Pancreas (tissue), 10 donors: ENCODE results near the gene HIGD2A. TPM values are rescaled to one million over a fixed set of nuclear protein-coding genes. Genes with fewer than 3 reads are reported as not detected.

Source experiments
- ATAC-seq, 4 donors: fragments of 200-7000 bp; cut with Tn5 transposase; one replicate each; pipeline versions ENCODE4 v1.8.0 to v1.9.1; 2020; ENCODE audit warnings: mild to moderate bottlenecking in 4 of 4, moderate library complexity in 4 of 4
- DNase-seq, 6 donors: peaks; one replicate each; pipeline ENCODE4 v3.0.0-alpha.2; 2020
- FAIRE-seq: peaks from 2 replicates; lab custom pipeline; 2012; peaks lifted over from hg19 to GRCh38; lab: Jason Lieb, UNC
- H3K27ac ChIP-seq, 4 donors: fragments of 200-600 bp; sonication (generic); 1 replicate in 3 of 4; 2 replicates in 1 of 4; pipeline versions ENCODE4 v1.5.0 to v1.8.0; 2020
- H3K27me3 ChIP-seq, 4 donors: fragments of 200-600 bp; one replicate each; pipeline ENCODE4 v1.8.0; 2021
- H3K36me3 ChIP-seq, 3 donors: fragments of 200-600 bp; sonication (generic) in 1 of 3; one replicate each; pipeline versions ENCODE4 v1.5.0 to v1.8.0; 2020 to 2021
- H3K4me1 ChIP-seq, 3 donors: fragments of 200-600 bp; one replicate each; pipeline ENCODE4 v1.8.0; 2021
- H3K4me3 ChIP-seq, 4 donors: fragments of 200-600 bp; sonication (generic) in 2 of 4; one replicate each; pipeline versions ENCODE4 v1.5.0 to v1.8.0; 2020 to 2021
- H3K9me3 ChIP-seq, 4 donors: fragments of 200-600 bp; one replicate each; pipeline ENCODE4 v1.8.0; 2021
- CTCF ChIP-seq, 4 donors: fragments of 200-600 bp; sonication (generic) in 3 of 4; IDR thresholded peaks; one replicate each; pipeline versions ENCODE4 v1.5.0 to v1.8.0; 2021; ENCODE audit warnings: antibody characterized with exemption in 4 of 4
- WGBS, 2 donors: extraction: QIAGEN DNeasy Blood & Tissue Kit; methylation state at CpG; one replicate each; pipeline ENCODE4 v1.1.7; 2013; 5-methylcytosine and 5-hydroxymethylcytosine counted together
- intact Hi-C, 3 donors: fragments of 100-400 bp; cut with DNase I; formaldehyde crosslinking; loops; one replicate each; pipeline versions ENCODE4 v1.11.1 to v1.14.2; 2022
- polyA plus RNA-seq, 2 donors: library from polyadenylated mRNA; stranded (reverse); fragments of 200-250 nt; gene quantifications; one replicate each; pipeline ENCODE4 v1.2.3, GENCODE V29; 2013
- total RNA-seq, 6 donors: library from RNA; stranded (reverse); fragmentation: NEBNext Ultra II Directional in 4 of 6; extraction: Animal tissue kit (Norgen Biotek cat#: 25700) in 4 of 6; gene quantifications; one replicate each; pipeline versions ENCODE4 v1.2.1 to v1.2.4, GENCODE V29; 2021 to 2023
- donor health status: healthy with polysubstance abuse.
- donor health status: DM: no; HTN: no; CAD: no; lungs with moderate emphysema.
- donor health status: DM: no; HTN: no; CAD: no.
- donor health status: control.
- donor health status: control.
- donor health status: Bipolar disorder and iron deficiency.
- donor health status: DM: yes; HTN: yes; CAD: no.
- donor health status: DM: no; HTN: no; CAD: no.
- donor health status: DM: no; HTN: no; CAD: no.
- donor health status: DM: yes; HTN: yes; CAD: no.

HIGD2A gene
- total and polyA plus RNA-seq, 8 donors = 30.0 to 109 (median 45.7) TPM

DNA sequence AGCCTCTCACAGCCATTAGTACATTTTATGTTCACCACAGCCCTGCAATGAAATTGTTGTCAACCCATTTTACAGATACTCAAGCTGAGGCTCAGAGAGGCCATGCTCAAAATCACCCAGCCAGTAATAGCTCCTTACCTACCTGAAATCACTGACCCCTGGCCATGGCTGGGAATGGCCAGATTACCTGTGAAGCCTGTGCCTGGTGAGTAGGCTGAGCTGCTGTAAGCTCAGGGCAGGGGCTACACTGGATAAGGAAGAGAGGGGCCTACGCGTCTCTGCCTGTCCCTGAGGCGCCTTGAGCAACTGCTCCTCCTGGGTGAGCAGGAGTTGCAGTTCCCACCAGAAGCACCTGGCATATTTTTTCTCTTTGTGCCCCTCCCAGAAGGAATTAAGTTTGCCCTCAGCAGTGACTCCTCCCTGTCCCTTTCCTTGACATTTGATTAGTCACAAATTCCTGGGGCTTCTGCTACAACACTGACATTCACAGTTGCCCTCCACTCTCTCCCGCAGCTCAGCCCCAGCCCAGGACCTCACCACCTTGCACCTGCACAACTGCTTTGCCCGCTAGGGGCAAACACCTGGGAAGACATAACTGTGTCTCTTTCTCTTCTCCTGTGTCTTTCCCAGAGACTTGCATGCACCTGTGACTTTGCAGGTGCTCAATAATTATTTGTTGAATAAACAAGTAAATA, 22.1 kb downstream of the HIGD2A start:
- no peak overlapping the region for H3K4me3 ChIP-seq
- TF ChIP-seq CTCF (IDR thresholded peaks at IDR 0.05) = no peak
- FAIRE-seq = no peak
- no peak overlapping the region for H3K27ac ChIP-seq
- ATAC-seq = no peak
- DNase-seq = peak in 1 of 6 donors; percentile 33
- WGBS, 2 donors = 78 to 96% methylated on average over 5 of the region's 5 CpGs
- peaks cover 0 to 11% (median 0%) of the 10 kb centered on the region in 3 donors for H3K4me1 ChIP-seq
- peaks cover 0 to 15% (median 0%) of the 10 kb centered on the region in 3 donors for H3K36me3 ChIP-seq
- intact Hi-C loops = loop anchor here in 1 of 3 donors (10.0 kb wide), 1 partner anchor 164 kb away; no protein-coding TSS in a partner anchor
- H3K9me3 ChIP-seq = no peaks in the 10 kb centered on the region
- H3K27me3 ChIP-seq = no peaks in the 10 kb centered on the region

DNA sequence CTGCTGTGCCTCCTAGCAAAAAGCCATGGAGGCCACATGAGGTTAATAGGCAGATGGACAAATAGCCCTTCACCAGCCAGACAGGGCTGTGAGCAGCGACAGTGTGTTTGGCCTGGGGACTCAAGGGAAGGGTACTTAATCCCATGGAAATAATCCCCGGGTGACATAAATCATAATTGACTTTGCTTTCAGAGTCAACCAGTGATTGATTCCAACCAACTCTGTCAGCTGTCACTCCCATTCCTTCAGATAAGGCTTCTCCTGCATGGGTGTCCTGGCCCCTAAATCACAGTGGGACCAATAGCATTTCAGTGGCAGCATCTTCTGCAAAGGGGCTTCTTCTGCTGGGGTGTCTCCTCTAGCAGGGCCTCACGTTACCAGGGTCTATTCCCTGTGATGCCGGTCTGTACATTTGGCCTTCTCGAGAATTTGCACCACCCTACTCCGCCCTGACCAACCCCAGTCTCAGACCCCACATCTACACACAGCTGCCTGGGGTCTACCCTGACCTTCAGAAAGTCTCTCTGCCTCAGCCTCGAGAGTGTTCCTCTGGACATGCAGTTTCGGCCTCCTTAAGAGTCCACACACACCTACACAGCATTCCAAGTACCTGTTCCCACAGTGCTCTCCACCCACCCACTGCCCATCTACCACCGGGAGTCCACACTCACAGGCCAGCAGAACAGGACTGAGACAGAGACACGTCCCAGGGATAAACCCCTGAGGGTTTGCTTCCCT, 24.1 kb downstream of the HIGD2A start:
- no peak overlapping the region for H3K4me3 ChIP-seq
- H3K27ac ChIP-seq = no peak overlapping the region
- no peaks in the 10 kb centered on the region for H3K27me3 ChIP-seq
- H3K36me3 ChIP-seq = no peaks in the 10 kb centered on the region
- FAIRE-seq (no peak), DNase-seq (peak in 1 of 6 donors; percentile 21), ATAC-seq (no peak)
- no peak for TF ChIP-seq CTCF (IDR thresholded peaks at IDR 0.05)
- H3K4me1 ChIP-seq = peaks cover 0 to 15% (median 0%) of the 10 kb centered on the region in 3 donors
- WGBS, 2 donors = 83 to 84% methylated on average over 10 of the region's 10 CpGs
- intact Hi-C loops = loop anchor here in 1 of 3 donors (10.0 kb wide), 1 partner anchor 162 kb away; no protein-coding TSS in a partner anchor
- H3K9me3 ChIP-seq = no peaks in the 10 kb centered on the region

DNA sequence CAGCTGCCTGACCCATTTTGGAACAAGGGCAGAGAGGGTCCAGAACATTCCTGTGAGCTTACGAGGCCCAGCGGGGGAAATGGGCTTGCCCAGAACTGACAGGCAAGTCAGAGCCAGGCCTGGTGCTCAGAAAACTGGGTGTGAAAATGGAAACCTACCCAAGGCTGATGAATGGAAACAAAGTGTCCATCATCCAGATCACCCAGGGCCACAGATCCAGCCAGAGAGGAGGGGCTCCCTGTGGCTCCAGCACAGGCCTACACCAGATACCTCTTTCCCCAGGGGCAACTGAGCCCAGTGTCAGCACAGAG, 24.7 kb downstream of the HIGD2A start:
- H3K36me3 ChIP-seq = no peaks in the 10 kb centered on the region
- DNase-seq = peak in 1 of 6 donors; percentile 40
- intact Hi-C loops = loop anchor here in 1 of 3 donors (10.0 kb wide), 1 partner anchor 162 kb away; no protein-coding TSS in a partner anchor
- ATAC-seq = no peak
- no peak for TF ChIP-seq CTCF (IDR thresholded peaks at IDR 0.05)
- no peak overlapping the region for H3K27ac ChIP-seq
- 94 to 95% methylated on average over 2 of the region's 2 CpGs for WGBS, 2 donors
- no peaks in the 10 kb centered on the region for H3K27me3 ChIP-seq
- no peaks in the 10 kb centered on the region for H3K9me3 ChIP-seq
- H3K4me1 ChIP-seq = peaks cover 0 to 15% (median 0%) of the 10 kb centered on the region in 3 donors
- H3K4me3 ChIP-seq = no peak overlapping the region
- no peak for FAIRE-seq

- H3K27me3 ChIP-seq = no peaks in the 10 kb centered on the region
- no peaks in the 10 kb centered on the region for H3K36me3 ChIP-seq
- H3K9me3 ChIP-seq = no peaks in the 10 kb centered on the region
- ATAC-seq (no peak), DNase-seq (peak in 1 of 6 donors; percentile 45), FAIRE-seq (no peak)
- peaks cover 0 to 15% (median 0%) of the 10 kb centered on the region in 3 donors for H3K4me1 ChIP-seq
- WGBS, 2 donors = 86 to 87% methylated on average over 7 of the region's 7 CpGs
- H3K27ac ChIP-seq = no peak overlapping the region
- TF ChIP-seq CTCF (IDR thresholded peaks at IDR 0.05) = no peak
- no peak overlapping the region for H3K4me3 ChIP-seq
- intact Hi-C loops = loop anchor here in 1 of 3 donors (10.0 kb wide), 1 partner anchor 161 kb away; no protein-coding TSS in a partner anchor
Observed at GRCh38 chr5:176413709-176414191, 25.2 kb downstream of the HIGD2A start.
